HG03442 (cell line): Measurements from ENCODE around the gene TMEM114.
"Not testable (repeated sequence)": the region's sequence is repeated elsewhere in the genome, so short reads cannot be mapped to it uniquely, and the experiment has no call there.

Source experiments
- ATAC-seq: cut with Tn5 transposase; IDR thresholded peaks from one replicate; pipeline ENCODE4 v1.9.1; 2021; ENCODE audit warnings: mild to moderate bottlenecking, moderate library complexity; ENCODE audit not compliant: unreplicated experiment

Gene TMEM114

GRCh38 chr16:8576141-8577004, 13.9 kb downstream of the TMEM114 start:
- ATAC-seq: no peak

GRCh38 chr16:8575399-8575798, 14.9 kb downstream of the TMEM114 start:
- no peak for ATAC-seq

GRCh38 chr16:8572919-8573724, 17.2 kb downstream of the TMEM114 start:
- no peak for ATAC-seq

- no peak for ATAC-seq
Observed at GRCh38 chr16:8572063-8572918, 18.0 kb downstream of the TMEM114 start.

GRCh38 chr16:8571061-8571596, 19.2 kb downstream of the TMEM114 start:
- no peak for ATAC-seq

GRCh38 chr16:8570393-8570792, 19.9 kb downstream of the TMEM114 start:
- ATAC-seq: not testable (repeated sequence)

- no peak for ATAC-seq
Observed at GRCh38 chr16:8569650-8570346, 20.5 kb downstream of the TMEM114 start.

- ATAC-seq: no peak
Observed at GRCh38 chr16:8568231-8568617, 22.1 kb downstream of the TMEM114 start.

- ATAC-seq: peak; percentile 92
Observed at GRCh38 chr16:8567355-8568230, 22.7 kb downstream of the TMEM114 start.

- no peak for ATAC-seq
Observed at GRCh38 chr16:8565498-8565897, 24.8 kb downstream of the TMEM114 start.

- ATAC-seq: no peak
Observed at GRCh38 chr16:8564934-8565345, 25.4 kb downstream of the TMEM114 start.

- not testable (repeated sequence) for ATAC-seq
Observed at GRCh38 chr16:8563944-8564540, 26.3 kb downstream of the TMEM114 start.

- no peak for ATAC-seq
Observed at GRCh38 chr16:8561496-8561895, 28.8 kb downstream of the TMEM114 start.

GRCh38 chr16:8555400-8555799, 34.9 kb downstream of the TMEM114 start:
- ATAC-seq: no peak

- ATAC-seq: no peak
Observed at GRCh38 chr16:8554881-8555280, 35.4 kb downstream of the TMEM114 start.

GRCh38 chr16:8554022-8554421, 36.3 kb downstream of the TMEM114 start:
- ATAC-seq: no peak

- ATAC-seq: no peak
Observed at GRCh38 chr16:8552487-8553221, 37.7 kb downstream of the TMEM114 start.
